D721Med (cell line): Measurements from ENCODE around the gene KCNK4.
"Not testable (repeated sequence)": the region's sequence is repeated elsewhere in the genome, so short reads cannot be mapped to it uniquely, and the experiment has no call there.

Experiments used
- DNase-seq: peaks from one replicate; pipeline ENCODE4 v3.0.0; 2011; ENCODE audit warnings: low spot score; ENCODE audit not compliant: insufficient read length
- FAIRE-seq: peaks from 2 replicates; lab custom pipeline; 2011; peaks lifted over from hg19 to GRCh38; lab: Jason Lieb, UNC
- CTCF ChIP-seq: IDR thresholded peaks from 2 replicates; pipeline ENCODE4 v1.5.1; 2012; ENCODE audit warnings: mild to moderate bottlenecking, control low read depth; ENCODE audit not compliant: insufficient read depth; ENCODE audit errors: missing control alignments

The KCNK4 gene

GRCh38 chr11:64321533-64321932 is 30.4 kb downstream of the KCNK4 start:
- no peak for TF ChIP-seq CTCF
- DNase-seq, result no peak
- no peak for FAIRE-seq

GRCh38 chr11:64322925-64323260 is 31.8 kb downstream of the KCNK4 start:
- FAIRE-seq, result no peak
- TF ChIP-seq CTCF, result no peak
- DNase-seq, result no peak

- no peak for FAIRE-seq
- no peak for DNase-seq
- TF ChIP-seq CTCF, result no peak
Observed at GRCh38 chr11:64323373-64323772, 32.3 kb downstream of the KCNK4 start.

GRCh38 chr11:64323984-64324383 is 32.9 kb downstream of the KCNK4 start:
- not testable (repeated sequence) for DNase-seq

GRCh38 chr11:64324692-64325469 is 33.8 kb downstream of the KCNK4 start:
- no peak for TF ChIP-seq CTCF
- FAIRE-seq, result no peak
- DNase-seq, result no peak

More at GRCh38 chr11:64323984-64324383, 32.9 kb downstream of the KCNK4 start:
- not testable (repeated sequence) for FAIRE-seq

- no peak for FAIRE-seq
- no peak for DNase-seq
- no peak for TF ChIP-seq CTCF
Observed at GRCh38 chr11:64327375-64327774, 36.3 kb downstream of the KCNK4 start.

GRCh38 chr11:64327993-64328392 is 36.9 kb downstream of the KCNK4 start:
- DNase-seq, result no peak
- no peak for FAIRE-seq
- TF ChIP-seq CTCF, result no peak
